Brain microvascular endothelial cell (primary cell): ENCODE data around the gene PMVK.

ENCODE experiments used
- DNase-seq: peaks from one replicate; pipeline ENCODE4 v3.0.0-alpha.2; 2020
- H3K27ac ChIP-seq: fragments of 250-450 bp; sonication (Bioruptor Pico); 2 replicates; pipeline ENCODE4 v1.5.1; 2020; ENCODE audit warnings: mild to moderate bottlenecking, moderate library complexity
- H3K27me3 ChIP-seq: fragments of 250-450 bp; sonication (Bioruptor Pico); replicated peaks from 2 replicates; pipeline ENCODE4 v1.5.1; 2020; ENCODE audit warnings: mild to moderate bottlenecking
- H3K36me3 ChIP-seq: fragments of 250-450 bp; sonication (Bioruptor Pico); replicated peaks from 2 replicates; pipeline ENCODE4 v1.5.1; 2020; ENCODE audit warnings: mild to moderate bottlenecking
- H3K4me3 ChIP-seq: 2 replicates; pipeline ENCODE4 v1.5.1; 2011; ENCODE audit warnings: low read depth, mild to moderate bottlenecking, control low read depth, low read length, moderate library complexity
- CTCF ChIP-seq: IDR thresholded peaks from 2 replicates; pipeline ENCODE4 v1.5.1; 2011; ENCODE audit warnings: low read depth, mild to moderate bottlenecking, moderate library complexity, low read length, control low read depth, inconsistent platforms; ENCODE audit errors: missing control alignments
- in situ Hi-C: cut with HindIII; loops from 2 replicates; pipeline ENCODE4 v1.10.0; 2017; ENCODE audit warnings: low sequenced_read_pairs, low pct_ligation_motif_present

Gene PMVK

GRCh38 chr1:154968731-154969130 is 32.2 kb upstream of the PMVK start:
- Histone ChIP-seq H3K36me3 (peaks cover 45% of the 10 kb centered on the region), H3K27me3 (no peaks in the 10 kb centered on the region), H3K4me3 (peak overlapping the region; percentile 74), H3K27ac (no peak overlapping the region)
- in situ Hi-C loops, result no loop called here
- DNase-seq, result no peak
- TF ChIP-seq CTCF, result no peak

GRCh38 chr1:154967331-154967950 is 30.9 kb upstream of the PMVK start:
- Histone ChIP-seq H3K27me3 (no peaks in the 10 kb centered on the region), H3K4me3 (no peak overlapping the region), H3K36me3 (peaks cover 55% of the 10 kb centered on the region), H3K27ac (no peak overlapping the region)
- in situ Hi-C loops, result no loop called here
- no peak for DNase-seq
- no peak for TF ChIP-seq CTCF

GRCh38 chr1:154966111-154966510 is 29.6 kb upstream of the PMVK start:
- Histone ChIP-seq H3K27ac (no peak overlapping the region), H3K4me3 (no peak overlapping the region), H3K27me3 (no peaks in the 10 kb centered on the region), H3K36me3 (peaks cover 60% of the 10 kb centered on the region)
- no peak for TF ChIP-seq CTCF
- no peak for DNase-seq
- in situ Hi-C loops, result no loop called here

GRCh38 chr1:154964359-154964758 is 27.8 kb upstream of the PMVK start:
- Histone ChIP-seq H3K36me3 (peaks cover 60% of the 10 kb centered on the region), H3K27ac (no peak overlapping the region), H3K4me3 (no peak overlapping the region), H3K27me3 (no peaks in the 10 kb centered on the region)
- TF ChIP-seq CTCF, result no peak
- DNase-seq, result no peak
- in situ Hi-C loops, result no loop called here

- TF ChIP-seq CTCF, result no peak
- no peak overlapping the region for H3K27ac ChIP-seq
Observed at GRCh38 chr1:154963643-154964042, 27.1 kb upstream of the PMVK start.

GRCh38 chr1:154962795-154963330 is 26.3 kb upstream of the PMVK start:
- DNase-seq, result no peak
- no peak for TF ChIP-seq CTCF
- peaks cover 55% of the 10 kb centered on the region for H3K36me3 ChIP-seq
- H3K4me3 ChIP-seq, result no peak overlapping the region
- H3K27ac ChIP-seq, result no peak overlapping the region
- in situ Hi-C loops, result no loop called here
- H3K27me3 ChIP-seq, result no peaks in the 10 kb centered on the region

More at GRCh38 chr1:154963643-154964042, 27.1 kb upstream of the PMVK start:
- DNase-seq, result no peak
- in situ Hi-C loops, result no loop called here
- Histone ChIP-seq H3K36me3 (peaks cover 60% of the 10 kb centered on the region), H3K27me3 (no peaks in the 10 kb centered on the region), H3K4me3 (no peak overlapping the region)
